NCI-H2171 treated with DMSO at 0.1 percent for 48 hours (cell line): ENCODE results near the gene ADAMTS15.

Experiments
- DNase-seq: peaks from one replicate; lab custom pipeline; 2025; lab: John Stamatoyannopoulos, UW

ADAMTS15 gene, protein sequence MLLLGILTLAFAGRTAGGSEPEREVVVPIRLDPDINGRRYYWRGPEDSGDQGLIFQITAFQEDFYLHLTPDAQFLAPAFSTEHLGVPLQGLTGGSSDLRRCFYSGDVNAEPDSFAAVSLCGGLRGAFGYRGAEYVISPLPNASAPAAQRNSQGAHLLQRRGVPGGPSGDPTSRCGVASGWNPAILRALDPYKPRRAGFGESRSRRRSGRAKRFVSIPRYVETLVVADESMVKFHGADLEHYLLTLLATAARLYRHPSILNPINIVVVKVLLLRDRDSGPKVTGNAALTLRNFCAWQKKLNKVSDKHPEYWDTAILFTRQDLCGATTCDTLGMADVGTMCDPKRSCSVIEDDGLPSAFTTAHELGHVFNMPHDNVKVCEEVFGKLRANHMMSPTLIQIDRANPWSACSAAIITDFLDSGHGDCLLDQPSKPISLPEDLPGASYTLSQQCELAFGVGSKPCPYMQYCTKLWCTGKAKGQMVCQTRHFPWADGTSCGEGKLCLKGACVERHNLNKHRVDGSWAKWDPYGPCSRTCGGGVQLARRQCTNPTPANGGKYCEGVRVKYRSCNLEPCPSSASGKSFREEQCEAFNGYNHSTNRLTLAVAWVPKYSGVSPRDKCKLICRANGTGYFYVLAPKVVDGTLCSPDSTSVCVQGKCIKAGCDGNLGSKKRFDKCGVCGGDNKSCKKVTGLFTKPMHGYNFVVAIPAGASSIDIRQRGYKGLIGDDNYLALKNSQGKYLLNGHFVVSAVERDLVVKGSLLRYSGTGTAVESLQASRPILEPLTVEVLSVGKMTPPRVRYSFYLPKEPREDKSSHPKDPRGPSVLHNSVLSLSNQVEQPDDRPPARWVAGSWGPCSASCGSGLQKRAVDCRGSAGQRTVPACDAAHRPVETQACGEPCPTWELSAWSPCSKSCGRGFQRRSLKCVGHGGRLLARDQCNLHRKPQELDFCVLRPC

GRCh38 chr11:130448416-130449309, at the start of gene ADAMTS15:
Gene ADAMTS15 (plus strand): TSS chr11:130448645. CDS start chr11:130448974, 329 bp downstream.
- DNase-seq = peak; percentile 79

DNA sequence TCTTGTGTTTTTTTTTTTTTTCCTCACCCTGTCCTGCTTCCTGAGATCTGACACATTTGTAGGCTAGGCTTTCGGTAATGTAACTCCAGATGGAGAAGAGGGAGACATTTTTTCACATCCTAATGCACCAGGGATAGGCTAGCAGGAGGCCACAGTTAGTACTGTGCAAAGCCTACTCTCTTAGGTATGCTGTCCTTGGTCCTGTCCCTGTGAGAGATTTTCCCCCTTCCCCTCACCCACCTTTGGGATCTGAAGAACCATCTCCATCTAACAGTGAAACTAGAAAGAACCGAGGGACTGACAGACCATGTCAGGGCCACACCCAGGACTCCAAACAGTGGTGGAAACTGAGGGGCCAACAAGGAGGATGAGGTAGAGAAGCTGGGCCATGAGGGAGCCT, 49.2 kb upstream of the ADAMTS15 start:
- DNase-seq = no peak

GRCh38 chr11:130400781-130401483, 47.5 kb upstream of the ADAMTS15 start:
- no peak for DNase-seq

DNA sequence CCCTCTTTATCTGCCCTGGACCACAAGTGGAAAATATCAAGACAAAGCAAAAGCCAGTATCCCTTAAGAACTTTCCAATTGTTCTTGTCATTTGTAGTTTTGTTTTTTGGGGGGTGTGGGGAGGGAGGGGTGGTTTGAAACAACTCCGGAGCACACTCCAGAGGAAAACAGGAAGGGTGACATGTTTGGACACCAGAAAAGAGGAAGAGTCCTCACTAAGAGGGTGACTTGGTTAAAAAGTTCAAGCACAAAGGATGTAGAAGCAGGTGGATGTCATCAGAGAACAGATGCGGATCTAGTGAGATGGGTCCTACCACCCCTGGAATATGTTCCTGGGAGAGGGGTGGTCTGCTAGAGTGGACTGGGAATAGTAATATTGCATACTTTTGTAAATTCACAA, 45.9 kb upstream of the ADAMTS15 start:
- no peak for DNase-seq

- DNase-seq = peak; percentile 1
Measured at GRCh38 chr11:130403271-130403804, 45.1 kb upstream of the ADAMTS15 start.

DNA sequence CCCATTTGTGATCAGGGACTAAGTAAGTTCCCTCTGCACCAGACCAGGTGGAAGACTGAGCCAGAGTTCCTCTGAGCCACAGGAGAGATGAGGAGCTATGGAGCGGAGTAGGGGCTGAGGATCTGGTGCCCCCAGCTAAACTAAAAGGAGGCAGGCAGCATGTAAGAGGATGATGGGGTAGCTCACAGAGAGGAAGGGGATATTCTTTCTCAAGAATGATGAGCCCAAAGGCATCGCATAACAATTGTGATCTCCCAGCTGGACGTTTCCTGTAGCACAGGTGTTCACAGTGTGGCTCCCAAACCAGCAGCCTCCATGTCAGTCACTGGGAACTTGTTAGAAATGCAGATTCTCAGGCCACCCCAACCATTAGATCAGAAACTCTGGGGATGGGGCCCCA, 44.5 kb upstream of the ADAMTS15 start:
- DNase-seq = no peak

GRCh38 chr11:130404727-130405126, 43.7 kb upstream of the ADAMTS15 start:
- no peak for DNase-seq

DNA sequence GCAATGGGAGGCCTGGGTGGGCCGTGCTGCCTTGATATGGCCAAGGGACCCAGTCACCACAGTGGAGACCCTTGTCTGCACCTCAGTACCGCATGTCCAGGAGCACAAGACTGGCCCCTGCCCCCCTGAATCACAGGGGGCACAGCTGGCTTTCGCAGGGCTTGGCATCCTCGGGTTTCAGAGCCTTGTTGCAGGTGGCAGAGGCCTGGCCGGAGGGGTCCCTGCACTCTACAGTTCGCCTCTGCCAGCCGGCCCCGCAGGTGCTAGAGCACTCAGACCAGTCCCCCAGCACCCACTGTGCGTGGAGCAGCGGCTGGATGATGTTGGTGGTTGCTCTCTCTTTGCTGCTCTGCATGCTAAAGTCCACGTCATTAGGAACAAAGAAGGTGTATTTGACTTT, 43.0 kb upstream of the ADAMTS15 start:
- no peak for DNase-seq

- no peak for DNase-seq
Measured at GRCh38 chr11:130407978-130408377, 40.5 kb upstream of the ADAMTS15 start.

DNA sequence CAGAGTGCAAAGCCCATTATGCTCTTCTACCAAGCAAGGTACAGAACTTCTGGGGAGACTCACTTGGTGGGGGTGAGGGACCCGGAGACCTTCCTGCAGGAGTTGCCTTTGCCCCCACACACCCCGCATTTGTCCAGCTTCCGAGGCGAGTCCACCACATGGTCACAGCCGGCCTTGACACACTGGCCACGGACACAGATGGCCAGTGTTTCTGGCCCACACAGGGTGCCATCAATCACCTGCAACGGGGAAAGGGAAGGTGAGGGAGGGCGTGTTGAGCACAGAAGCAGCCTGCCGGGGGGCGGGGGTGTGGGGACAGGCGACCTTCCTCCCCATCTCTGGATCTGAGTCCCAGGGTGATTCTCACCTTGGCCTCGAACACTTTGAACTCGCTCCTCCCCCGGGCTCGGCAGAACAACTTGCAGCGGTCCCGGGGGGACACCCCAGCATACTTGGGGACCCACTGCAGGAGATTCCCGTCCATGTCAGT, 40.0 kb upstream of the ADAMTS15 start:
- no peak for DNase-seq

DNA sequence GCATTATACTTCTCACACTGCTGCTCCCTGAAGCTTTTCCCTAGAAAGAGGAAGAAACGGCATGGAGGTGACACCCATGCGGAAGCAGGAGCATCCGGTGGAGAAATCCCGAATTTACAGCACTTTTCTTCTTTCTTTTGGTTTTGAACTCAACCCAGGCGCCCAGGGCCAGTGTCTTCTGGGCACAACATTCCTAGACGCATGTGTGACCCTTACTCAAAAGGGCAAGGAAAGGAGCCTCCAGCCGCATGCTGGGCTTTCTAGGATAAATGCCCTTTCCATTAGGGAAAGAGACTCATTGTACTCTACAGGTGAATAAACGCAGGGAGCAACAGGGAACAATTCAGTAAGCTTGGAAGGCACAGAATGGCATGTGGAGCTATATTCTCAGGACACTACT, 39.5 kb upstream of the ADAMTS15 start:
- no peak for DNase-seq

- no peak for DNase-seq
Measured at GRCh38 chr11:130409594-130410388, 38.7 kb upstream of the ADAMTS15 start.

GRCh38 chr11:130411223-130411622, 37.2 kb upstream of the ADAMTS15 start:
- no peak for DNase-seq

GRCh38 chr11:130413405-130414106, 34.9 kb upstream of the ADAMTS15 start:
- peak; percentile 2 for DNase-seq

- DNase-seq = no peak
Measured at GRCh38 chr11:130414107-130415080, 34.1 kb upstream of the ADAMTS15 start.

GRCh38 chr11:130415731-130416529, 32.5 kb upstream of the ADAMTS15 start:
- DNase-seq = no peak

DNA sequence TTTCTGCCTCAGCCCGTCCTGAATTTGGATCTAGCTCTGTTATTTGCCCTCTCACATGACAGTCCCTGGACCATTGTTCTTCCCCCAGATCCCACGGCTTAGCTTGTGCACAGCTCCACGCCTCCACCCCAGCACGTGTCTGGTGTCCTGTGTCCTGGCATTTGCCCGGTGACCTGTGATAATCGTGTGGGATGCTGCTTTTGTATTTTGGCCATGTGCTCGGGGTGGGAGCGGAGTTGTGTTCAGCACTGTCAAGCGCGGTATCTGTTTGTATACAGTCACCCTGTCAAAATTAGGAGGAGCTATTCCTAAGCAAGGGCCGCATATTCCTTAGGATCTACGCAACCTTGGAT, 31.9 kb upstream of the ADAMTS15 start:
- DNase-seq = no peak
